IMR-90 (cell line): ENCODE data around the gene FRMD3.

ENCODE experiments used
- CEBPB ChIP-seq: IDR thresholded peaks from 2 replicates; pipeline ENCODE4 v1.6.1; 2012; ENCODE audit warnings: low read depth, low read length, improper control_type of control experiment
- CHD1 ChIP-seq: IDR thresholded peaks from 2 replicates; pipeline ENCODE4 v1.6.1; 2012; ENCODE audit warnings: low read depth, low read length, improper control_type of control experiment
- FOS ChIP-seq: fragments of 150-350 bp; IDR thresholded peaks from 2 replicates; pipeline ENCODE4 v1.6.1; 2016; ENCODE audit warnings: low read depth, low read length
- MAFK ChIP-seq: IDR thresholded peaks from 2 replicates; pipeline ENCODE4 v1.6.1; 2012; ENCODE audit warnings: low read depth, low read length, improper control_type of control experiment
- MAZ ChIP-seq: IDR thresholded peaks from 2 replicates; pipeline ENCODE4 v1.6.1; 2012; ENCODE audit warnings: low read depth, mild to moderate bottlenecking, low read length, improper control_type of control experiment, moderate library complexity, borderline replicate concordance
- MXI1 ChIP-seq: IDR thresholded peaks from 2 replicates; pipeline ENCODE4 v1.6.1; 2012; ENCODE audit warnings: low read depth, mild to moderate bottlenecking, low read length, moderate library complexity, borderline replicate concordance
- POLR2A ChIP-seq: IDR thresholded peaks from 2 replicates; pipeline ENCODE4 v1.6.1; 2012; ENCODE audit warnings: mild to moderate bottlenecking, low read depth, low read length
- RCOR1 ChIP-seq: IDR thresholded peaks from 2 replicates; pipeline ENCODE4 v1.6.1; 2012; ENCODE audit warnings: mild to moderate bottlenecking, low read length, improper control_type of control experiment; ENCODE audit not compliant: insufficient replicate concordance
- RFX5 ChIP-seq: IDR thresholded peaks from 2 replicates; pipeline ENCODE4 v1.8.0; 2012; ENCODE audit warnings: low read depth, mild to moderate bottlenecking, low read length, moderate library complexity
- SMC3 ChIP-seq: fragments of 150-350 bp; IDR thresholded peaks from 2 replicates; pipeline ENCODE4 v1.6.1; 2016; ENCODE audit warnings: low read depth, mild to moderate bottlenecking, antibody characterized with exemption, low read length, moderate library complexity
- TF ChIP-seq, protein P1 (sequence below): conservative IDR thresholded peaks from 2 replicates; pipeline ENCODE4 v1.5.1; 2012; ENCODE audit warnings: mild to moderate bottlenecking, low read depth, low read length, improper control_type of control experiment
- TF ChIP-seq, protein P2 (sequence below): fragments of 150-350 bp; IDR thresholded peaks from 2 replicates; pipeline ENCODE4 v1.6.1; 2016; ENCODE audit warnings: low read depth, mild to moderate bottlenecking, low read length, moderate library complexity, borderline replicate concordance
- TF ChIP-seq, protein P3 (sequence below): fragments of 150-350 bp; IDR thresholded peaks from 2 replicates; pipeline ENCODE4 v1.6.1; 2017; ENCODE audit warnings: mild to moderate bottlenecking, antibody characterized with exemption, low read length, low read depth

DNA sequence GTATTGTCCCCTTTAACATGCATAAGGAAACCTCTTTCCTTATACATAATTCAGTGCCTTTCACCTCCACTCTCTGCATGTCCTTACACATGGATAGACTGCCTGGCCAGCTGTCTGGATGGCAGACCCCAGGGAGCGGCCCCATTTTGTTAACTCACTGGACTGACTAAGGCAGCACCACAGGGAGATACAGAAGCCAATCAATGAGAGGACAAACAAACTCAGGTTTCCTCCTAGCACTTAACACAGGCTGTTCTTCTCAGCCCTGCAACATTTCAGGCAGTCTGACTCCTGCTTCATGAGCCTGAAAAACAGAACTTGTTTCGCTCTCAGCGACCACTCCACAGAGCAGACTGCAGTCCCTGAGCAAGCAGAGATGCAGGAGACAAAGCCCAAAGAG lies 339.8 kb downstream of the FRMD3 start:
- TF ChIP-seq, protein P1, sequence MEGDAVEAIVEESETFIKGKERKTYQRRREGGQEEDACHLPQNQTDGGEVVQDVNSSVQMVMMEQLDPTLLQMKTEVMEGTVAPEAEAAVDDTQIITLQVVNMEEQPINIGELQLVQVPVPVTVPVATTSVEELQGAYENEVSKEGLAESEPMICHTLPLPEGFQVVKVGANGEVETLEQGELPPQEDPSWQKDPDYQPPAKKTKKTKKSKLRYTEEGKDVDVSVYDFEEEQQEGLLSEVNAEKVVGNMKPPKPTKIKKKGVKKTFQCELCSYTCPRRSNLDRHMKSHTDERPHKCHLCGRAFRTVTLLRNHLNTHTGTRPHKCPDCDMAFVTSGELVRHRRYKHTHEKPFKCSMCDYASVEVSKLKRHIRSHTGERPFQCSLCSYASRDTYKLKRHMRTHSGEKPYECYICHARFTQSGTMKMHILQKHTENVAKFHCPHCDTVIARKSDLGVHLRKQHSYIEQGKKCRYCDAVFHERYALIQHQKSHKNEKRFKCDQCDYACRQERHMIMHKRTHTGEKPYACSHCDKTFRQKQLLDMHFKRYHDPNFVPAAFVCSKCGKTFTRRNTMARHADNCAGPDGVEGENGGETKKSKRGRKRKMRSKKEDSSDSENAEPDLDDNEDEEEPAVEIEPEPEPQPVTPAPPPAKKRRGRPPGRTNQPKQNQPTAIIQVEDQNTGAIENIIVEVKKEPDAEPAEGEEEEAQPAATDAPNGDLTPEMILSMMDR: no peak
- TF ChIP-seq POLR2A: no peak
- no peak for TF ChIP-seq CHD1
- TF ChIP-seq FOS: no peak
- no peak for TF ChIP-seq SMC3
- no peak for TF ChIP-seq MAZ
- TF ChIP-seq CEBPB: no peak
- no peak for TF ChIP-seq RFX5
- no peak for TF ChIP-seq MXI1
- no peak for TF ChIP-seq MAFK
- TF ChIP-seq, protein P2, sequence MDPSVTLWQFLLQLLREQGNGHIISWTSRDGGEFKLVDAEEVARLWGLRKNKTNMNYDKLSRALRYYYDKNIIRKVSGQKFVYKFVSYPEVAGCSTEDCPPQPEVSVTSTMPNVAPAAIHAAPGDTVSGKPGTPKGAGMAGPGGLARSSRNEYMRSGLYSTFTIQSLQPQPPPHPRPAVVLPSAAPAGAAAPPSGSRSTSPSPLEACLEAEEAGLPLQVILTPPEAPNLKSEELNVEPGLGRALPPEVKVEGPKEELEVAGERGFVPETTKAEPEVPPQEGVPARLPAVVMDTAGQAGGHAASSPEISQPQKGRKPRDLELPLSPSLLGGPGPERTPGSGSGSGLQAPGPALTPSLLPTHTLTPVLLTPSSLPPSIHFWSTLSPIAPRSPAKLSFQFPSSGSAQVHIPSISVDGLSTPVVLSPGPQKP: no peak
- TF ChIP-seq, protein P3, sequence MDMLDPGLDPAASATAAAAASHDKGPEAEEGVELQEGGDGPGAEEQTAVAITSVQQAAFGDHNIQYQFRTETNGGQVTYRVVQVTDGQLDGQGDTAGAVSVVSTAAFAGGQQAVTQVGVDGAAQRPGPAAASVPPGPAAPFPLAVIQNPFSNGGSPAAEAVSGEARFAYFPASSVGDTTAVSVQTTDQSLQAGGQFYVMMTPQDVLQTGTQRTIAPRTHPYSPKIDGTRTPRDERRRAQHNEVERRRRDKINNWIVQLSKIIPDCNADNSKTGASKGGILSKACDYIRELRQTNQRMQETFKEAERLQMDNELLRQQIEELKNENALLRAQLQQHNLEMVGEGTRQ: no peak
- TF ChIP-seq RCOR1: no peak
